Breast epithelium (tissue), 4 donors: Measurements from ENCODE around the gene LOX. TPM values are rescaled to one million over a fixed set of nuclear protein-coding genes. Genes with fewer than 3 reads are reported as not detected.

Experiments
- DNase-seq, 2 donors: peaks; one replicate each; pipeline ENCODE4 v3.0.0-alpha.2; 2019; ENCODE audit warnings: low spot score in 2 of 2
- H3K27ac ChIP-seq, 2 donors: fragments of 200-600 bp; sonication (generic) in 1 of 2; one replicate each; pipeline ENCODE4 v1.5.1; 2016 to 2019; ENCODE audit warnings: mild to moderate bottlenecking in 1 of 2
- H3K27me3 ChIP-seq, 2 donors: fragments of 200-600 bp; sonication (generic) in 1 of 2; one replicate each; pipeline versions ENCODE4 v1.5.1 to v1.6.0; 2017 to 2019; ENCODE audit warnings: control low read depth in 1 of 2, mild to moderate bottlenecking in 1 of 2
- H3K36me3 ChIP-seq: fragments of 200-600 bp; one replicate; pipeline ENCODE4 v1.5.1; 2019
- H3K4me1 ChIP-seq, 2 donors: fragments of 200-600 bp; sonication (generic); one replicate each; pipeline ENCODE4 v1.5.1; 2016 to 2019; ENCODE audit warnings: control low read depth in 1 of 2
- H3K4me3 ChIP-seq, 3 donors: fragments of 200-600 bp; sonication (generic); 1 replicate in 2 of 3; 2 replicates in 1 of 3; pipeline ENCODE4 v1.5.1; 2016 to 2019; ENCODE audit warnings: mild to moderate bottlenecking in 3 of 3, moderate library complexity in 2 of 3
- H3K9me3 ChIP-seq, 2 donors: fragments of 200-600 bp; sonication (generic) in 1 of 2; one replicate each; pipeline ENCODE4 v1.5.1; 2016 to 2019; ENCODE audit warnings: control low read depth in 1 of 2
- CTCF ChIP-seq, 3 donors: fragments of 450-650 bp; IDR thresholded peaks; one replicate each; pipeline ENCODE4 v1.5.1; 2016 to 2017; ENCODE audit warnings: antibody characterized with exemption in 3 of 3, mild to moderate bottlenecking in 3 of 3, moderate library complexity in 3 of 3
- POLR2A ChIP-seq: fragments of 450-650 bp; IDR thresholded peaks from one replicate; pipeline ENCODE4 v1.6.1; 2016; ENCODE audit warnings: antibody characterized with exemption, mild to moderate bottlenecking, moderate library complexity
- POLR2AphosphoS5 ChIP-seq, 3 donors: sonication (generic); formaldehyde crosslinking; IDR thresholded peaks; one replicate each; pipeline ENCODE4 v1.6.1; 2017; ENCODE audit warnings: antibody characterized with exemption in 3 of 3
- intact Hi-C: fragments of 100-400 bp; cut with DNase I; formaldehyde crosslinking; loops from one replicate; pipeline ENCODE4 v1.15.1; 2023; ENCODE audit warnings: low total_unique reads
- total RNA-seq, 3 donors: library from RNA; depleted of rRNA; stranded (reverse); fragments of >200 nt; gene quantifications; one replicate each; pipeline ENCODE4 v1.1.0, GENCODE V29; 2016

The LOX gene
- total RNA-seq, 3 donors from 2014 or later, result 22.4 to 162 (median 35.4) TPM

GRCh38 chr5:122053181-122054109 is 24.6 kb downstream of the LOX start:
- TF ChIP-seq POLR2A (no peak), CTCF (IDR thresholded peaks at IDR 0.05) (no peak), POLR2AphosphoS5 (IDR thresholded peaks at IDR 0.05) (no peak)
- intact Hi-C loops, result no loop called here
- H3K27me3 ChIP-seq, result no peaks in the 10 kb centered on the region
- no peaks in the 10 kb centered on the region for H3K9me3 ChIP-seq
- DNase-seq, result no peak
- H3K4me1 ChIP-seq, result no peaks in the 10 kb centered on the region
- H3K36me3 ChIP-seq, result no peaks in the 10 kb centered on the region
- H3K4me3 ChIP-seq, result no peak overlapping the region
- no peak overlapping the region for H3K27ac ChIP-seq

GRCh38 chr5:122051569-122051968 is 26.5 kb downstream of the LOX start:
- no peak for DNase-seq
- no peaks in the 10 kb centered on the region for H3K27me3 ChIP-seq
- no peaks in the 10 kb centered on the region for H3K4me1 ChIP-seq
- H3K9me3 ChIP-seq, result no peaks in the 10 kb centered on the region
- TF ChIP-seq POLR2A (no peak), CTCF (IDR thresholded peaks at IDR 0.05) (no peak), POLR2AphosphoS5 (IDR thresholded peaks at IDR 0.05) (no peak)
- intact Hi-C loops, result no loop called here
- no peaks in the 10 kb centered on the region for H3K36me3 ChIP-seq
- H3K27ac ChIP-seq, result no peak overlapping the region
- no peak overlapping the region for H3K4me3 ChIP-seq

DNA sequence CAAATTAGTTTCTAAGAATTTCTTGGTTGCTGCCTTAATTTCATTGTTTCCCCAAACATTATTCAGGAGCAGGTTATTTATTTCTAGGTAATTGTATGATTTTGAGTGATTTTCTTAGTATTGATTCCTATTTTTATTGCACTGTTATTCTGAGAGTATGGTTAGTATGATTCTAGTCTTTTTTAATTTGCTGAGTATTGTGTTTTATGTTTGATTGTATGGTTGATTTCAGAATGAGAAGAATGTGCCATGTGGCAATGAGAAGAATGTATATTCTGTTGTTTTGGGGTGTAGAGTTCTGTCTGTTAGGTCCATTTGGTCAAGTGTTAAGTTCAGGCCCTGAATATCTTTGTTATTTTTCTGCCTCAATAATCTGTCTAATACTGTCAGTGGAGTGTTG is 27.1 kb downstream of the LOX start:
- Histone ChIP-seq H3K36me3 (no peaks in the 10 kb centered on the region), H3K4me1 (no peaks in the 10 kb centered on the region), H3K27me3 (no peaks in the 10 kb centered on the region), H3K4me3 (no peak overlapping the region), H3K27ac (no peak overlapping the region), H3K9me3 (peaks cover 0 to under 1% of the 10 kb centered on the region in 2 donors)
- intact Hi-C loops, result no loop called here
- TF ChIP-seq POLR2AphosphoS5 (IDR thresholded peaks at IDR 0.05) (no peak), POLR2A (no peak)
- DNase-seq, result no peak

DNA sequence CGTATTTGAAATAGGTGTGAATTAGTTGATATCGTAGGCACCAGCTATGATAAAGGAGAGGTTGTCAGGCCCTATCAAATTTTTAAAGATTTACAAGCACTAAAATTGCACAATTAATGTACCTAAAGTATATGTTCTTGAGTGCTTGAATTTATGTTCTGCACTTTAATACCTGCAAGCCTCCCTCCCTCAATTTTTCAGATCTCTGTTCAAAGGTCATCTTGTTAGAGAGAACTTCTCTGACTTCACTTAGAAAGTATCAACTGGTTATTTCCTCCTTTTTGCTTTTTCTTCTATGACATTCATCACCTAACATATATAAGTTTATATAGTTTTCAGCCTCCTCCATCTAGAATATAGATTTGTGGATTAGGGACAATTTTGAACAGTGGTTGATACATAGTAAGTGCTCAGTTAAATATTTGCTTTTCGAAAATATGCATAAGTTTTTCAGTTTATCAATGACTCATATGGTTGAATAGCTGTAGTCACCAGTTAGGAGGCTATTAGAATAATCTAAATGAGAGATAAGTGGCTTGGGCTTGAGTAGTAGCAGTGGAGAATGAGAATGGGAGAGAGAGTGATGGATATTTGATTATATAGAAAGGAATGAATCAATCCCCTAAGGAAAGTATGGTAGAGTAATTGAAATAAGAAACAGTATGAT is 37.3 kb downstream of the LOX start:
- H3K4me3 ChIP-seq, result no peak overlapping the region
- H3K27ac ChIP-seq, result no peak overlapping the region
- intact Hi-C loops, result no loop called here
- no peak for DNase-seq
- H3K4me1 ChIP-seq, result no peaks in the 10 kb centered on the region
- no peaks in the 10 kb centered on the region for H3K36me3 ChIP-seq
- H3K9me3 ChIP-seq, result peaks cover 0 to 7% of the 10 kb centered on the region in 2 donors
- no peak for TF ChIP-seq POLR2A
- no peak for TF ChIP-seq CTCF (IDR thresholded peaks at IDR 0.05)
- no peak for TF ChIP-seq POLR2AphosphoS5 (IDR thresholded peaks at IDR 0.05)
- H3K27me3 ChIP-seq, result no peaks in the 10 kb centered on the region

GRCh38 chr5:122036326-122036725 is 41.7 kb downstream of the LOX start:
- TF ChIP-seq CTCF (IDR thresholded peaks at IDR 0.05) (no peak), POLR2A (no peak), POLR2AphosphoS5 (IDR thresholded peaks at IDR 0.05) (no peak)
- no peaks in the 10 kb centered on the region for H3K9me3 ChIP-seq
- H3K4me3 ChIP-seq, result no peak overlapping the region
- H3K27ac ChIP-seq, result no peak overlapping the region
- intact Hi-C loops, result no loop called here
- no peak for DNase-seq
- H3K27me3 ChIP-seq, result no peaks in the 10 kb centered on the region
- no peaks in the 10 kb centered on the region for H3K4me1 ChIP-seq
- no peaks in the 10 kb centered on the region for H3K36me3 ChIP-seq
